Measurements from ENCODE around the gene TEKTIP1.

DNA sequence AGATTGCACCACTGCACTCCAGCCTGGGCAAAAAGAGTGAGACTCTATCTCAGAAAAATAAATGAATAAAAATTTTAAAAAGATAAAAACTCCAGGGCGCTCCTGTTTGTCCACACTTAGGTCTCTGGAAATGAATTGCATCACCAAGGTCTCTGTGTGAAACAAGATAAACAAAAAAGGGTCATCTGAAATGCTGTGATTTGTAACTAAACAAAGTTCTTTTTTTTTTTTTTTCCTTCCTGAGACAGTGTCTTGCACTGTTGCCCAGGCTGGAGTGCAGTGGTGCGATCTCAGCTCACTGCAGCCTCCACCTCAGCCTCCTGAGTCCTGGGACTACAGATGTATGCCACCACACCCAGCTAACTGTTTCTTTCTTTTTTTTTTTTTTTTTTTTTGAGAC lies 21.3 kb upstream of the TEKTIP1 start:
- TF ChIP-seq, protein P1, sequence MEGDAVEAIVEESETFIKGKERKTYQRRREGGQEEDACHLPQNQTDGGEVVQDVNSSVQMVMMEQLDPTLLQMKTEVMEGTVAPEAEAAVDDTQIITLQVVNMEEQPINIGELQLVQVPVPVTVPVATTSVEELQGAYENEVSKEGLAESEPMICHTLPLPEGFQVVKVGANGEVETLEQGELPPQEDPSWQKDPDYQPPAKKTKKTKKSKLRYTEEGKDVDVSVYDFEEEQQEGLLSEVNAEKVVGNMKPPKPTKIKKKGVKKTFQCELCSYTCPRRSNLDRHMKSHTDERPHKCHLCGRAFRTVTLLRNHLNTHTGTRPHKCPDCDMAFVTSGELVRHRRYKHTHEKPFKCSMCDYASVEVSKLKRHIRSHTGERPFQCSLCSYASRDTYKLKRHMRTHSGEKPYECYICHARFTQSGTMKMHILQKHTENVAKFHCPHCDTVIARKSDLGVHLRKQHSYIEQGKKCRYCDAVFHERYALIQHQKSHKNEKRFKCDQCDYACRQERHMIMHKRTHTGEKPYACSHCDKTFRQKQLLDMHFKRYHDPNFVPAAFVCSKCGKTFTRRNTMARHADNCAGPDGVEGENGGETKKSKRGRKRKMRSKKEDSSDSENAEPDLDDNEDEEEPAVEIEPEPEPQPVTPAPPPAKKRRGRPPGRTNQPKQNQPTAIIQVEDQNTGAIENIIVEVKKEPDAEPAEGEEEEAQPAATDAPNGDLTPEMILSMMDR (conservative IDR thresholded peaks at IDR 0.05 in 1 of 2, IDR thresholded peaks at IDR 0.05 in 1 of 2; ENCODE audit: extremely low read depth in 1 of 2, insufficient read depth in 1 of 2, low read depth in 1 of 2, low read length in 2 of 2): no peak
- no peak for TF ChIP-seq EZH2 (IDR thresholded peaks at IDR 0.05; ENCODE audit: borderline replicate concordance, low read length)
